K562 (cell line): ENCODE data around the gene HYAL1. TPM values are rescaled to one million over a fixed set of nuclear protein-coding genes. Genes with fewer than 3 reads are reported as not detected.

Experiments used
- BRF2 ChIP-seq: IDR thresholded peaks from 3 replicates; pipeline ENCODE4 v1.6.1; 2011; ENCODE audit warnings: borderline replicate concordance, mild to moderate bottlenecking; ENCODE audit not compliant: insufficient read length, insufficient read depth
- CBFB ChIP-seq: sonication (generic); formaldehyde crosslinking; IDR thresholded peaks from 2 replicates; pipeline ENCODE4 v1.4.0; 2020; ENCODE audit warnings: mild to moderate bottlenecking, missing genetic modification reagents
- E2F1 ChIP-seq: sonication (generic); formaldehyde crosslinking; IDR thresholded peaks from 2 replicates; pipeline ENCODE4 v1.8.1; 2023; ENCODE audit warnings: mild to moderate bottlenecking, missing genetic modification reagents, moderate library complexity
- GATAD2B ChIP-seq: fragments of 450-650 bp; IDR thresholded peaks from 2 replicates; pipeline ENCODE4 v1.6.1; 2017; ENCODE audit warnings: mild to moderate bottlenecking, borderline replicate concordance
- HNRNPUL1 ChIP-seq: fragments of 200-400 bp; formaldehyde crosslinking; IDR thresholded peaks from 2 replicates; pipeline ENCODE4 v1.6.1; 2017; ENCODE audit warnings: low read length
- IRF9 ChIP-seq: fragments of 450-650 bp; IDR thresholded peaks from 2 replicates; pipeline ENCODE4 v1.6.1; 2016; ENCODE audit warnings: missing biosample characterization, missing genetic modification characterization
- MBD1 ChIP-seq: fragments of 250-450 bp; sonication (Bioruptor Pico); IDR thresholded peaks from 2 replicates; pipeline ENCODE4 v1.8.0; 2022; ENCODE audit warnings: inconsistent platforms
- MYNN ChIP-seq, 2 experiments: sonication (generic); formaldehyde crosslinking in 1 of 2; IDR thresholded peaks; 2 replicates each; pipeline versions ENCODE4 v1.5.0 to v1.6.1; 2016 to 2020; ENCODE audit warnings: antibody characterized with exemption in 1 of 2, missing genetic modification reagents in 1 of 2
- NUFIP1 ChIP-seq: fragments of 450-650 bp; IDR thresholded peaks from 2 replicates; pipeline ENCODE4 v1.6.1; 2018; ENCODE audit not compliant: partially characterized antibody
- PATZ1 ChIP-seq: fragments of 250-450 bp; sonication (Bioruptor Pico); IDR thresholded peaks from 2 replicates; pipeline ENCODE4 v1.5.0; 2020; ENCODE audit warnings: mild to moderate bottlenecking, borderline replicate concordance
- PRMT5 ChIP-seq: sonication (generic); formaldehyde crosslinking; IDR thresholded peaks from 2 replicates; pipeline ENCODE4 v1.5.0; 2020; ENCODE audit warnings: missing genetic modification reagents
- PTBP1 ChIP-seq: fragments of 200-400 bp; formaldehyde crosslinking; IDR thresholded peaks from 2 replicates; pipeline ENCODE4 v1.6.1; 2017; ENCODE audit warnings: low read depth, low read length
- RHOXF2B ChIP-seq: fragments of 250-450 bp; sonication (Bioruptor Pico); conservative IDR thresholded peaks from 2 replicates; pipeline ENCODE4 v1.5.1; 2021
- SRF ChIP-seq, 2 experiments: fragments of 250-450, 450-650 bp in 1 of 2; sonication (Bioruptor Pico) in 1 of 2; sonication (generic) in 1 of 2; formaldehyde crosslinking; IDR thresholded peaks; 2 replicates each; pipeline versions ENCODE4 v1.5.0 to v1.5.1; 2020 to 2022; ENCODE audit warnings: mild to moderate bottlenecking in 1 of 2, missing genetic modification reagents in 1 of 2
- TCF3 ChIP-seq: sonication (generic); formaldehyde crosslinking; IDR thresholded peaks from 2 replicates; pipeline ENCODE4 v1.4.0; 2020; ENCODE audit warnings: mild to moderate bottlenecking, missing genetic modification reagents
- TRIM24 ChIP-seq, 2 experiments: fragments of 450-650 bp; IDR thresholded peaks; 2 replicates each; pipeline ENCODE4 v1.6.1; 2016
- WHSC1 ChIP-seq: IDR thresholded peaks from one replicate; pipeline ENCODE4 v1.6.1; 2012; ENCODE audit warnings: low read length, control low read depth, inconsistent platforms
- ZNF124 ChIP-seq: sonication (generic); formaldehyde crosslinking; IDR thresholded peaks from 2 replicates; pipeline ENCODE4 v1.8.1; 2022; ENCODE audit warnings: missing genetic modification reagents
- ZNF785 ChIP-seq: fragments of 250-450 bp; sonication (Bioruptor Pico); IDR thresholded peaks from 2 replicates; pipeline ENCODE4 v1.4.0; 2020; ENCODE audit warnings: mild to moderate bottlenecking
- ZNF79 ChIP-seq: fragments of 250-450 bp; sonication (Bioruptor Pico); IDR thresholded peaks from 2 replicates; pipeline ENCODE4 v1.4.0; 2020; ENCODE audit warnings: low read depth, mild to moderate bottlenecking, moderate library complexity
- ZNF830 ChIP-seq: fragments of 250-450 bp; sonication (Bioruptor Pico); IDR thresholded peaks from 2 replicates; pipeline ENCODE4 v1.5.0; 2021; ENCODE audit warnings: mild to moderate bottlenecking
- ZSCAN29 ChIP-seq: fragments of 450-650 bp; IDR thresholded peaks from 2 replicates; pipeline ENCODE4 v1.6.1; 2017
- polyA plus RNA-seq, 8 experiments: library from polyadenylated mRNA; depleted of rRNA in 4 of 8; stranded (reverse) in 5 of 8; unstranded in 3 of 8; fragments of >200 nt; fragmentation: Nextera tagmentation in 2 of 8; fragmentation: Illumina TruSeq in 1 of 8; extraction: Ambion mirVana in 2 of 8; extraction: Trizol in 1 of 8; gene quantifications; 2 replicates each; pipeline versions ENCODE4 v1.2.1 to v1.2.3, GENCODE V29; 2011 to 2014; ENCODE audit warnings: inconsistent platforms in 1 of 8, missing spikeins in 1 of 8
- total RNA-seq, 7 experiments: library from RNA; depleted of rRNA in 6 of 7; stranded (reverse); fragments of >200 nt in 6 of 7; fragmentation: Illumina TruSeq in 2 of 7; extraction: Trizol in 2 of 7; gene quantifications; 2 replicates each; pipeline versions ENCODE4 v1.2.1 to v1.2.3, GENCODE V29; 2011 to 2021; ENCODE audit warnings: low replicate concordance in 1 of 7

Gene HYAL1
- total and polyA plus RNA-seq, 9 of the 15 experiments (the other 6 are each of a cell fraction or from before 2014, with no cell fraction given) = 1.4 to 8.5 (median 4.7) TPM

- TF ChIP-seq ZNF785 (CRISPR knock-in tag) (no peak), BRF2 (no peak), PTBP1 (no peak), RHOXF2B (CRISPR knock-in tag) (no peak), HNRNPUL1 (no peak), CBFB (no peak), TCF3 (CRISPR knock-in tag) (no peak), PATZ1 (CRISPR knock-in tag) (no peak), ZNF124 (CRISPR knock-in tag) (no peak), SRF (CRISPR knock-in tag; IDR thresholded peaks at IDR 0.05) (no peak; a peak in 1 of 4 replicates), E2F1 (CRISPR knock-in tag) (no peak), IRF9 (tag) (no peak), ZNF79 (CRISPR knock-in tag) (no peak), MYNN (IDR thresholded peaks at IDR 0.05) (no peak; the same call in 1 of the 2 replicates), MYNN (CRISPR knock-in tag; IDR thresholded peaks at IDR 0.05) (no peak), NUFIP1 (no peak), GATAD2B (no peak), WHSC1 (no peak), ZNF830 (CRISPR knock-in tag) (no peak), TRIM24 (IDR thresholded peaks at IDR 0.05) (no peak), PRMT5 (CRISPR knock-in tag) (no peak), MBD1 (no peak), ZSCAN29 (no peak)
Observed at GRCh38 chr3:50298836-50299637, 4.3 kb downstream of the HYAL1 start, which contains the start of the genes HYAL3 and NAA80 (continued).
